ENCODE measurements around the gene EFNB3. TPM values are rescaled to one million over a fixed set of nuclear protein-coding genes. Genes with fewer than 3 reads are reported as not detected.

EFNB3 gene
- total and polyA plus RNA-seq, 2 of the 8 experiments (the other 6 are each of a cell fraction or from before 2014, with no cell fraction given), result 15.0 to 27.3 TPM

- Histone ChIP-seq H3K4ac (replicated peaks; ENCODE audit: insufficient read length, low read depth, low read length) (no peak overlapping the region), H4K20me1 (replicated peaks in 1 of 2; ENCODE audit: control insufficient read depth in 1 of 2, insufficient read depth in 2 of 2, low read length in 2 of 2) (no peaks in the 10 kb centered on the region), H3K14ac (ENCODE audit: insufficient read length) (no peak overlapping the region)
Observed at GRCh38 chr17:7717756-7718350, 12.9 kb downstream of the EFNB3 start.

More at GRCh38 chr17:7717756-7718350, 12.9 kb downstream of the EFNB3 start:
- Histone ChIP-seq H3K23ac (ENCODE audit: insufficient read length) (no peak overlapping the region), H4K91ac (replicated peaks; ENCODE audit: insufficient read length, low read length) (no peak overlapping the region), H2AK5ac (ENCODE audit: low read depth, low read length) (no peak overlapping the region), H3K18ac (ENCODE audit: extremely low read depth, low read length) (no peak overlapping the region), H3K56ac (replicated peaks; ENCODE audit: insufficient read length, low read depth, low read length) (no peak overlapping the region), H4K8ac (ENCODE audit: extremely low read depth, insufficient read depth, low read length) (no peak overlapping the region; the same call in 1 of the 2 replicates), H3K27me3 (replicated peaks in 1 of 4; ENCODE audit: control insufficient read depth in 3 of 4, extremely low read depth in 1 of 4, insufficient read depth in 3 of 4, low read length in 3 of 4) (peaks cover 0 to 14% (median 7%) of the 10 kb centered on the region in 4 experiments; a peak in 3 of 7 replicates), H2BK12ac (ENCODE audit: low read depth, low read length) (no peak overlapping the region), H3K9ac (replicated peaks in 1 of 4; ENCODE audit: extremely low read depth in 1 of 4, low read depth in 3 of 4, low read length in 3 of 4) (no peak overlapping the region), H3K79me1 (ENCODE audit: low read depth, low read length) (no peaks in the 10 kb centered on the region; the same call in 1 of the 2 replicates), H3K23me2 (ENCODE audit: low read depth, low read length) (peaks cover 9% of the 10 kb centered on the region), H2AFZ (ENCODE audit: low read length) (no peak overlapping the region), H3K4me2 (ENCODE audit: insufficient read depth in 1 of 2, low read depth in 2 of 2, low read length in 2 of 2) (peak overlapping the region; percentile 70 to 93), H3K27ac (ENCODE audit: low read depth, low read length) (no peak overlapping the region), H3K4me3 (ENCODE audit: extremely low read depth in 1 of 4, insufficient read depth in 2 of 4, low read depth in 3 of 4, low read length in 4 of 4) (peak overlapping the region; percentile 54 to 81 (median 71)), H2BK20ac (ENCODE audit: low read length) (no peak overlapping the region), H2BK5ac (ENCODE audit: low read depth, low read length) (no peak overlapping the region), H3K36me3 (ENCODE audit: control insufficient read depth in 2 of 4, insufficient read depth in 4 of 4, low read length in 3 of 4) (no peaks in the 10 kb centered on the region), H4K5ac (ENCODE audit: insufficient read length, low read depth, low read length) (no peak overlapping the region), H3K9me3 (ENCODE audit: insufficient read depth in 2 of 2, low read depth in 1 of 2, low read length in 1 of 2) (no peaks in the 10 kb centered on the region), H3K79me2 (ENCODE audit: control insufficient read depth in 1 of 2, insufficient read depth in 2 of 2, low read length in 2 of 2) (no peaks in the 10 kb centered on the region), H3K4me1 (replicated peaks in 1 of 4; ENCODE audit: control insufficient read depth in 3 of 4, insufficient read depth in 4 of 4, low read length in 3 of 4) (peaks cover 5 to 17% (median 9%) of the 10 kb centered on the region in 4 experiments), H2BK15ac (ENCODE audit: low read length) (no peak overlapping the region), H2BK120ac (replicated peaks; ENCODE audit: low read depth, low read length) (no peak overlapping the region)
- CTCF ChIA-PET (ENCODE audit: partially characterized antibody), result interaction anchor here (0.6 to 10.1 kb wide), 6 partner anchors 13 to 408 kb away, joined by 3 to 86 read pairs (median 25); partner anchors contain the start of genes EFNB3, SHBG, TP53 and WRAP53
- FAIRE-seq (no peak), DNase-seq (ENCODE audit: low read depth in 1 of 2, low spot score in 2 of 2) (no peak)
- POLR2A ChIA-PET (ENCODE audit: partially characterized antibody), result interaction anchor here (1.0 to 8.8 kb wide), 7 partner anchors 12 to 139 kb away, joined by 3 to 88 read pairs (median 5); partner anchors contain the start of genes ATP1B2, EFNB3, NAA38 and SOX15
- 23% methylated on average over 11 of the region's 16 CpGs; no CpG with 5 or more reads in 1 of the 2 experiments for WGBS, 2 experiments (ENCODE audit: extremely low coverage in 1 of 2, insufficient coverage in 1 of 2, insufficient read length in 1 of 2, insufficient replicate concordance in 2 of 2, low coverage in 1 of 2, low lambda C conversion rate in 2 of 2, missing lambda C conversion rate in 1 of 2)
- TF ChIP-seq SAP30 (IDR thresholded peaks at IDR 0.05; ENCODE audit: insufficient read depth, insufficient replicate concordance, low read length), result peak; percentile 94
- TF ChIP-seq HDAC2 (IDR thresholded peaks at IDR 0.05; ENCODE audit: borderline replicate concordance in 1 of 2, low read depth in 2 of 2, low read length in 2 of 2), result 0 out of 4 replicates have a peak, but pooled peaks of 1 of the 2 experiments have one; percentile 54
- TF ChIP-seq CHD2 (IDR thresholded peaks at IDR 0.05; ENCODE audit: low read length), result no peak
- TF ChIP-seq SP1 (IDR thresholded peaks at IDR 0.05; ENCODE audit: low read depth, low read length), result no peak
- TF ChIP-seq SIN3A (conservative IDR thresholded peaks at IDR 0.05 in 1 of 2, IDR thresholded peaks at IDR 0.05 in 1 of 2; ENCODE audit: low read depth in 1 of 2, low read length in 2 of 2), result peak in 1 of 2 experiments; percentile 67; a peak in 1 of 4 replicates

Measured in H1 (cell line).